Measurements from ENCODE around the gene SLC22A23.

Gene SLC22A23

GRCh38 chr6:3433005-3433404, 23.8 kb downstream of the SLC22A23 start:
- H3K9ac ChIP-seq (ENCODE audit: low read length) = no peak overlapping the region
- H2AFZ ChIP-seq (ENCODE audit: low read depth, low read length) = no peak overlapping the region
- no peaks in the 10 kb centered on the region for H3K79me2 ChIP-seq (ENCODE audit: low read length)
- H3K4me1 ChIP-seq (ENCODE audit: low read length) = no peaks in the 10 kb centered on the region
- H3K27ac ChIP-seq (ENCODE audit: low read length) = no peak overlapping the region
- no peaks in the 10 kb centered on the region for H3K36me3 ChIP-seq (replicated peaks; ENCODE audit: low read depth, low read length)
- H3K4me3 ChIP-seq (ENCODE audit: low read length) = no peak overlapping the region
- TF ChIP-seq CTCF (IDR thresholded peaks at IDR 0.05; ENCODE audit: low read depth, low read length) = peak; percentile 15; the same call in 1 of the 2 replicates
- no peak for TF ChIP-seq EZH2phosphoT487 (IDR thresholded peaks at IDR 0.05; ENCODE audit: low read depth)
- no peaks in the 10 kb centered on the region for H4K20me1 ChIP-seq (ENCODE audit: insufficient read depth, low read length)
- no peaks in the 10 kb centered on the region for H3K27me3 ChIP-seq (ENCODE audit: low read depth, low read length)
- H3K4me2 ChIP-seq (ENCODE audit: low read length) = no peak overlapping the region
- no peaks in the 10 kb centered on the region for H3K9me3 ChIP-seq (ENCODE audit: insufficient read depth, low read length)

DNA sequence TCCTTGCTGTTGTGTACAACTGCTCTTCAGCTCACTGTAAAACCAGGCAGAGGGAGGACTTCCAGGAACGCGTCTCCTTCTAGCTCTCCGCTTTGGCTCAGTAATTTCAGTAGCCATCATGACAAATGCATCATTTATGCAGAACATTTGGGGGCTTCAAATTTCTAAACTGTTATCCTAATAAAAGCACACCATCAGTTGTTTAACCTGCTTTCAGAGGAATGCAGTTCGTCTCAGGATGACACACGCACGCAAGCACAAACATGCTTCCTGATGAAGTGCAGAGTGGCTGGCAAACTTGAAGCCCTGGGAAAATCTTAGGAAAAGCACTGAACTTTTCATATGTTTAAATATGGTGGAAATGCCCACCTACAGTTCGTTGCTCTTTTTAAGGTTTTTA, 24.4 kb downstream of the SLC22A23 start:
- H3K27me3 ChIP-seq (ENCODE audit: low read depth, low read length) = no peaks in the 10 kb centered on the region
- H3K27ac ChIP-seq (ENCODE audit: low read length) = no peak overlapping the region
- no peak overlapping the region for H2AFZ ChIP-seq (ENCODE audit: low read depth, low read length)
- TF ChIP-seq EZH2phosphoT487 (IDR thresholded peaks at IDR 0.05; ENCODE audit: low read depth) = no peak
- TF ChIP-seq CTCF (IDR thresholded peaks at IDR 0.05; ENCODE audit: low read depth, low read length) = no peak
- no peaks in the 10 kb centered on the region for H3K4me1 ChIP-seq (ENCODE audit: low read length)
- H3K4me3 ChIP-seq (ENCODE audit: low read length) = no peak overlapping the region
- H3K36me3 ChIP-seq (replicated peaks; ENCODE audit: low read depth, low read length) = no peaks in the 10 kb centered on the region
- no peak overlapping the region for H3K9ac ChIP-seq (ENCODE audit: low read length)
- H4K20me1 ChIP-seq (ENCODE audit: insufficient read depth, low read length) = no peaks in the 10 kb centered on the region
- H3K9me3 ChIP-seq (ENCODE audit: insufficient read depth, low read length) = no peaks in the 10 kb centered on the region
- no peaks in the 10 kb centered on the region for H3K79me2 ChIP-seq (ENCODE audit: low read length)
- H3K4me2 ChIP-seq (ENCODE audit: low read length) = no peak overlapping the region

DNA sequence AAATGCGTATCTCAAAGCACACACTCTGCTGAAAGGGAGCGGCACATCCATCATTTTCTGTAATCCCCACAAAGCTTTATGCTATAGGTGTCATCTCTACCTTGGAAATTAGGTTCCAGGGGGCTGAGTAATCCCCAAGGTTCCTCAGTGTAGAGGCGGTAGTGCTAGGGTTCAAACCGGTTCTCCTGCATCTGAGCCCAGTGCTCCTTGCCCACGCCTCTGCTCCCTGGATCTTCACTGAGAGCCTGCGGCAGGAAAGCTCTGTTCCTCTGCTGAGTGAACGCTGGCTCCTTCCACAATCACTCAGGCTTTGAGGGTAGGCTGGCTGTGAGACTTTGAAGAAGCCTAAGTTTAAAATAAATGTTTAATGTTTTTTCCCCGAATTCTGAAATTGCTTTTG, 24.9 kb downstream of the SLC22A23 start:
- no peak overlapping the region for H3K4me3 ChIP-seq (ENCODE audit: low read length)
- no peaks in the 10 kb centered on the region for H3K4me1 ChIP-seq (ENCODE audit: low read length)
- no peaks in the 10 kb centered on the region for H3K27me3 ChIP-seq (ENCODE audit: low read depth, low read length)
- TF ChIP-seq CTCF (IDR thresholded peaks at IDR 0.05; ENCODE audit: low read depth, low read length) = no peak
- TF ChIP-seq EZH2phosphoT487 (IDR thresholded peaks at IDR 0.05; ENCODE audit: low read depth) = no peak
- no peaks in the 10 kb centered on the region for H3K36me3 ChIP-seq (replicated peaks; ENCODE audit: low read depth, low read length)
- no peak overlapping the region for H3K4me2 ChIP-seq (ENCODE audit: low read length)
- no peaks in the 10 kb centered on the region for H3K9me3 ChIP-seq (ENCODE audit: insufficient read depth, low read length)
- H4K20me1 ChIP-seq (ENCODE audit: insufficient read depth, low read length) = no peaks in the 10 kb centered on the region
- no peak overlapping the region for H3K9ac ChIP-seq (ENCODE audit: low read length)
- H3K27ac ChIP-seq (ENCODE audit: low read length) = no peak overlapping the region
- H2AFZ ChIP-seq (ENCODE audit: low read depth, low read length) = no peak overlapping the region
- H3K79me2 ChIP-seq (ENCODE audit: low read length) = no peaks in the 10 kb centered on the region

DNA sequence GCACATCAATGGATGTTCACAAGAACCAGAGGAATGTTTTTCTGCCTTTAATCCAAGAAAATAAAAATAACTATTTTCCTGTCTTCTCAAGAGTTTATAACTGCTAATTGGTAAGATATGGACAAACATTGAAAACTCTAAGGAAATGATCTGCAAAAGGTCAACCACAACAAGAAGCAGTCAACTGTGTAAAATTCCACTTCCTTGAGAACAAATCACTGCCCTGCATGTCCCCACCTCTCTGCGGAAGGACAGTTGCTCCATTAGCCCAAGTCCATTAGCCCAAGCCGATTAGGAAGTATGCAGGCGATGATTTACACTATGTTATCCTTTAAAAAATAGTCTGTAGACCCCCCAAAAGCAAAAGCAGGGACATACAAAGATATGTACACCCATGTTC, 27.6 kb downstream of the SLC22A23 start:
- Histone ChIP-seq H4K20me1 (ENCODE audit: insufficient read depth, low read length) (no peaks in the 10 kb centered on the region), H3K36me3 (replicated peaks; ENCODE audit: low read depth, low read length) (no peaks in the 10 kb centered on the region), H3K9ac (ENCODE audit: low read length) (no peak overlapping the region), H3K27ac (ENCODE audit: low read length) (no peak overlapping the region), H2AFZ (ENCODE audit: low read depth, low read length) (no peak overlapping the region), H3K27me3 (ENCODE audit: low read depth, low read length) (no peaks in the 10 kb centered on the region), H3K9me3 (ENCODE audit: insufficient read depth, low read length) (no peaks in the 10 kb centered on the region), H3K4me3 (ENCODE audit: low read length) (no peak overlapping the region), H3K4me2 (ENCODE audit: low read length) (no peak overlapping the region), H3K4me1 (ENCODE audit: low read length) (no peaks in the 10 kb centered on the region), H3K79me2 (ENCODE audit: low read length) (no peaks in the 10 kb centered on the region)
- no peak for TF ChIP-seq EZH2phosphoT487 (IDR thresholded peaks at IDR 0.05; ENCODE audit: low read depth)
- TF ChIP-seq CTCF (IDR thresholded peaks at IDR 0.05; ENCODE audit: low read depth, low read length) = no peak

All from OCI-LY3 (cell line).